Ecto neural progenitor cell (in vitro differentiated cells): Measurements from ENCODE around the gene RIC3.
"Not testable (repeated sequence)": the region's sequence is repeated elsewhere in the genome, so short reads cannot be mapped to it uniquely, and the experiment has no call there.

Experiments
- DNase-seq: peaks from one replicate; pipeline ENCODE4 v3.0.0-alpha.2; 2018; ENCODE audit warnings: low spot score

The RIC3 gene

DNA sequence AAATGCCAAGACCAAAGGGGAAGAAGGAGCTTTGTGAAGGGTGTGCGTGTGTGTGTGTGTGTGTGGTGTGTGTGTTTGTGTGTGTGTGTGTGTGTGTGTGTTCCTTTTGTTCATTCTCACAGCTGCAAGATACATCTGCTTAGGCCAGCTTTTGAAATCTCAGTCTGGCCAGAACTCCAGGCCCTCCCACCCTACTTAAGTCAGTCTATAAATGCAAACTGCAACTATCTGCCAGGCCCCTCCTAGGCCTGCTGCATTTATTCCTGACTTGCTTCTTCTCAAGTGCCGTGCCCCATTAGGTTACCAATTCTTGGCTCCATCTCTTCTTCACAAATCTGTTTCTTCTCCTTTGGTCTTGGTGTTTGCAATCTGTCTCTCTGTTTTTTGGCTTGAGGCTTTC is 21.6 kb upstream of the RIC3 start:
- no peak for DNase-seq

DNA sequence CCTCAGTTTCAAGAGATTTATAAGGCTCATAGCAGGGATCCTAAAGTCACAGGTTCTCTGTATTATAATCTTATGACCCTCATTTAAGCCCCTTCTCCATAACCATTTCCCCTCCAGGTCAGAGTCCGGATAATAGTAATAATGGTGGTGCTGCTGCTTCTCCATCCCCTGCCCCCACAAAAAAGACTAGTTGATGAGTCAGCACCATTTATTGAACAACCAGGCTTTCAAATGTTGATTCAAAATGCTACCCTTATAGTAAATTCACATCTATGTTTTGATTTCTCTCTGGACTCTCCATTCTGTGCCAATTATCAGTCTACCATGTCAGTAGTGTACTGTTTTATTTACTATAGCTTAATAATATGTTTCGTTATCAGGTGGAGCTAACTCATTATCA is 17.6 kb upstream of the RIC3 start:
- no peak for DNase-seq

DNA sequence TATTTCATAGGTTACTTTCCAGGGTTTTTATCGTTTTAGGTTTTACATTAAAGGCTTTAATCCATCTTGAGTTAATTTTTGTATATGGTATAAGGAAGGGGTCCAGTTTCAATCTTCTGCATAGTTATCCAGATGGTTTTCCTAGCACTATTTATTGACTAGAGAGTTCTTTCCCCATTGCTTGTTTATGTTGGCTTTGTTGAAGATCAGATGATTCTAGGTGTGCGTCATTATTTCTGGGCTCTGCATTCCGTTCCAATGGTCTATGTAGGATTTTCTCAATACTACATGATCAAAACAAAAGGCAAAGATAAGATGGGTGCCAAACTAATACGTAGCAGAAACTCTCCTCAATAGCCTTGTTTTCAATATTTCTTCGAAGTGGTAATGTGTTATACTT is 14.3 kb upstream of the RIC3 start:
- DNase-seq, result no peak

DNA sequence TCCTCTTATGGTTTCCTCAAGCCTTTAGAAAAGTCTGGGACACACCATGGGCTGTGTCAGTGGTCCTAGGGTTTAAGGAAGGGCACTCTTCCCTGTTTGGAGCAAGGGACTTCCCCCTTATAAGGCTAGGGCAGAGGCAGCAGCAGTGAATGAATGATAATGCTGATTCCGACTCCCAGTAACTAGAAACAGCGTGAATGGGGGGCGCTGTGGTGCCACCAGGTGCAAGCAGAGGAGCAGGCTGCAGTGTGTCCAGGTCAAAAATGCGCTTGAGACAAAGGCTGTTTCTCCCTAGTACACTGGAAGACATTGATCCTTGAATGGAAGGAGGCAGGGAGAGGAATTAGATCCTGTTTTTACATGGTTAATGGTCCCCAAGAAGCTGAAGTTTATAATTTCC is 11.6 kb upstream of the RIC3 start:
- no peak for DNase-seq

DNA sequence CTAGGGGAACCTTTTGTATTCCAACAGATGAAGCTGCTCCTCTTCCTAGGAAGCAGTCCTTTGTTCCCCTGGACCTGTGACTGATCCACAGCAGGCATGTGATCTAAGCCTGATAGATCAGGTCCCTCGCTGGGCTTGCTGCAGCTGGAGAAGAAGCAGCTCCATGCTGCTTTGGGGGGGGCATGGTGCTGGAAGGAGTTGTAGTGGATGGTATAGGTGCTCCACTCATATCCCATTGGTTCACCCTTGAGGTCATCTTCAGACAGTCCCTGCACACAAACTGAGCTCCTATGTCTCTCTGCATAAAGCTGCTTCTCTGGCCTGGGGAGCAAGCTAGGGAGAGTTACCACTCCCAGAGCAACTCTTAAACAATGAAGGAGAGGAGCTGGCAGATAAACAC is 9.5 kb upstream of the RIC3 start:
- DNase-seq, result no peak

DNA sequence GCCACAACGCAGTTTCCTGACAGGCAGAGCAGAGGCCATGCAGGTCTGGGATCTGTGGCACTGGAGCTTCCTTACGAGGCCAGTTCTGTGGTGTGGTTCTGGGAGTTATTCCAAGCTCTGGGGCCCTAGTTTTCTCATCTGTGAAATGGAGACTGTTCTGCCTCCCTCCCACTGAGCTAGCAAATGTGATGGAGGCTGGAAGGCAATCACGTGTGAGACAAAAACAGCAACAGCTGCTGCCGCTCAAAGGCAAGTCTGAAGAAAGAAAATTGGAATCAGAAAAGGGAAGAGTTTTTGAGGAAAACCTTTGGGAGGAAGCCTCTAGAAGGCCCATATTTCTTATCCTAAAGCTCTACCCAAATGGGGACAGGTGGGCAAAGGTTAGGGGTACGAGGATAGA is 8.3 kb upstream of the RIC3 start:
- no peak for DNase-seq

DNA sequence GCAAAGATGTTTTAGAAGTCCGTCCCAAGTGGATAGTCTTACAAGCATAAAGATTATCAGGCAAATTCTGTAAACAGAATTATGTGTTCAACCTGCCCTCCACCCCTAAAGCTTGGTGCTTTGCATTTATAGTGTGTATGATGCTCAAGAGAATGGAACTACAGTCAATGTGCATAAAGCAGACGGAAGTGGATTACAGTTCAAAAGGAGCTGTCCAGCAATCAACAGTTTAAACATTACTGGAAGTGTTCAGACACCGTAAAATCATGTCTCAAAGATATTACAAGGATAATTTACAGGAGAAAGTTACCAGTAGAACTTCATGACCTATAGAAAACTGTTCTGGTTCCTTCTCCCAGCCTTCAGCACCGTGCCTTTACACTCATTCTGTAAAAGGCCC is 1.0 kb downstream of the RIC3 start:
- DNase-seq, result no peak

DNA sequence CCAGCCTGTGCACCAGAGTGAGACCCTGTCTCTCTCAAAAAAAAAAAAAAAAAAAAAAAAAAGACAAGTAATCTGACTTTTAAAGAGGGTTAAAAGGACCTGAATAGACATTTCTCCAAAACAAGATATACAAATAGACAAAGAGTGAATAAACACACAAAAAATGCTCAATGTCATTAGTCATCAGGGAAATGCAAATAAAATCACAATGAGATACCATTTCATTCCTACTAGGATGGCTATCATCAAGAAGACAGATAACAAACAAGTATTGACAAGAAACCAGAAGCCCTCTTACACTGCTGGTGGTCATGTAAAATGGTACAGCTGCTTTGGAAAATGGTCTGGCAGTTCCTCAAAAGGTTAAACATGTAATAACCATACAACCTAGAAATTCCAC is 4.1 kb downstream of the RIC3 start:
- no peak for DNase-seq

DNA sequence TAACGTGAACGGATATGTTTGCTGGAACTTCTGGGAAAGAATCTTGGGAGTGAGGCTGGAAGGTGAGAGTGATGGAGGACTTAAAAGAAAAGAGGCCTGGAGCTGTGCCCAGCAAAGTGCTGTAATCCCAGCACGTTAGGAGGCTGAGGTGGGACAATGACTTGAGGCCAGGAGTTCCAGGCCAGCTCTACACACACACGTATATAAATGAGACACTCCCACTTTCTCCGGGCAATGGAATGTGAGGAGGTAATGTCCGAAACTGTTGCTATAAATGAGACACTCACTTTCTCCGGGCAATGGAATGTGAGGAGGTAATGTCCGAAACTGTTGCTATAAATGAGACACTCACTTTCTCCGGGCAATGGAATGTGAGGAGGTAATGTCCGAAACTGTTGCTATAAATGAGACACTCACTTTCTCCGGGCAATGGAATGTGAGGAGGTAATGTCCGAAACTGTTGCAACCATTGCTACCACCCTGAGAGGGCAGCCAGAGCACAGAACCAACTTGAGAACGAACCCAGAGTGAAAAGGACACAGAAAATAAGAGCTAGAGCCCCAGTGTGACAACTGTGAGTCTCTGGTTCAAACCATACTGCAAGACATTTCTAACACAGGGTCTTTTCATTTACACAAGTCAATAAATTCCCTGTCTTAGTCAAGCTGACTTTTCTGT is 7.1 kb downstream of the RIC3 start:
- DNase-seq, result not testable (repeated sequence)

DNA sequence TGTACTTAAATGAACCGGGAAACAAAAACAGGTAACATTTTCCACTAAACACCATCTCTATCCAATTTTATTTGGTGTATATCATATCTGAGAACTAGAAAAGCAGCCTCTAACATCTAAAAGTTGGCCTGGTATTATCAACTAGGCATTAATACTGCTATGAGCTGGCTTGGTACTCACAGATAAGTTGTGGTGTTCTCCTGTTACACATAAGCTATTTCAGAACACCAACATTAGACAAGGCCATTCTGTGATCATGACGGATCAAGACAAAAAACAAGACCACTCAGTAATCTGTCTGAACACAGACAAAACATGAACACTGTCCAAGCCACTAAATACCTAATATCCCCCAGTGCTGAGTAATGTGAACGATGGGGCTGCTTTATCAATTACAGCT is 11.9 kb downstream of the RIC3 start:
- no peak for DNase-seq

DNA sequence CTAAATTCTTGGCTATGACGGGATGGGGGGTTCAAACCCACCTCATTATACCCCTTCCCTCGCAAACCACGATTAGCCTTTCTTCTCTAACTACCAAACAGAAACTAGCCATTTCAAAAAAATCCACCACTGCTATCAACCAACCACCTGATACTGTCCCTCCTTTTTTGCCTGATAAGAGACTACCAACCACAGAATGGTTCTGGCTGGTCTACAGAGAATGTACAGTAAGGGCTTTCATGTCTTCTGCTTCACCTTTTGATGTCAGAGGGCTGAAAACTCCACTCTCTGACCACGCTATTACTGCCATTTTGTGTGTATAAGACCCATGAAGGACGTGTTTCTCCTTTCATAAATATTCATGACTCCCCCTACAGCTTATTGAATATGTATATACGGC is 19.1 kb downstream of the RIC3 start:
- no peak for DNase-seq

DNA sequence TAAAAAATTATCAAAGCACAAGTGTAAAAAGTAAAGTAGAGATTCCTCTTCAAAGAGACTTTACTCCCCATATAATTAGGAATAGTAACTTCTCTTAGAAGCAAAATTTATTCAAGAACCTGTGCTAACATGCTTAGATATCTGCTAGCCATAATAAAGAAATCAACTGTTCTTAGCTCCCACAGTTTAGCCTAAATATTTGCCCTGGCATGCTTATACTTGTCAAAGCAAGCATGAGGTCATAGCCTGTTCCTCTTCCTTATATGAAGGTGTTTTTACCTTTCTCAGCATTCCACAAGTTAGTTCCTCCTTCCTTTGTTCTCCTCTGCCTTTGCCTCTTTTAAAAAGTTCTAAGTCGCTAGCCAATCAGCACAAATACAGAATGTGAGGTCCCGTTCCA is 30.3 kb downstream of the RIC3 start:
- no peak for DNase-seq

DNA sequence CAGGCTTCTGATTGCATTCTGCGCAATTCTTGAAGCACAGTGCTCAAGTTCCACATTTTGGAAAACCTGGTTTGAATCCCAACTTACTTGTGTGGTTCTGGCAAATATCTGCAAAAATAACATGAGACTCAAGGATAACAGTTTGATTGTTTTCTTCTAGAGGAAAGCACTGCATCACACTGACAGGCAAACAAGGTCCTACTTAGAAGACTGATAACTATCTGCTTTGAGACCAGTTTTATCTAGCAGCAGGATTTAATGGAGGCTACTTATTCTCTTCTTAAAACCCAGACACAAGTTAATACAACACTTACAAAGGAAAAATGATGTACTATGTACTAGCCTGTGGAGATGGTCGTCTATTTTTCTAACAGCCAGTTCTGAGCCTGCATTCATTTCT is 41.4 kb downstream of the RIC3 start:
- DNase-seq, result no peak

DNA sequence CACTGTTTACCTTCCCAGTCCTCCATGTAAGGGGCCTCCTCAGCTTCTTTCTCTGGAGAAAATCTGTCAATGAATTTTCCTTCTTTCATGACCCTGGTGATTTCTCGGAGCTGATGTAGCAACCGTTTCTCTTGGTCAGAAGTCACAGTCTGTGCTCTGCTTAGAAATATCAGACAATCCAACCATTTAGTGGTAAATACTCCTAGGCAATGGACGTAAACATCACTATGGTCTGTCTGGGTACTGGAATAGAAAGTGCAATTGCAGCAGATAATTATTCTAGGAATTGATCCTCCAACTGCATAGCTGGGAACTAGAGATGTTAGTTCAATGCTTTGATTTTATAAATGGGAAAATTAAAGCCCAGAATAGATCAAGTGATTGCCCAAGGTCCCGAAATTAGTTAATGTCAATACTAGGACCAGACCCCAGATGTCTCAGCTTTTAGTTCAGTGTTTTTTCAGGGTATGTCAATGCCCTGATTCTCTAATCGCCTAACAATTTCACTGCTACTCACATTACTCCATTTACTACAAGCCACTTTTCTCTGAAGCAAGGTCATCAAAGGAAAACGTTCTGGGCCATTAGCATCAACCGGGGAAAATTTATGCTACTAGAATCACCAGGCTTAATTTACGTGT is 42.1 kb downstream of the RIC3 start:
- no peak for DNase-seq

DNA sequence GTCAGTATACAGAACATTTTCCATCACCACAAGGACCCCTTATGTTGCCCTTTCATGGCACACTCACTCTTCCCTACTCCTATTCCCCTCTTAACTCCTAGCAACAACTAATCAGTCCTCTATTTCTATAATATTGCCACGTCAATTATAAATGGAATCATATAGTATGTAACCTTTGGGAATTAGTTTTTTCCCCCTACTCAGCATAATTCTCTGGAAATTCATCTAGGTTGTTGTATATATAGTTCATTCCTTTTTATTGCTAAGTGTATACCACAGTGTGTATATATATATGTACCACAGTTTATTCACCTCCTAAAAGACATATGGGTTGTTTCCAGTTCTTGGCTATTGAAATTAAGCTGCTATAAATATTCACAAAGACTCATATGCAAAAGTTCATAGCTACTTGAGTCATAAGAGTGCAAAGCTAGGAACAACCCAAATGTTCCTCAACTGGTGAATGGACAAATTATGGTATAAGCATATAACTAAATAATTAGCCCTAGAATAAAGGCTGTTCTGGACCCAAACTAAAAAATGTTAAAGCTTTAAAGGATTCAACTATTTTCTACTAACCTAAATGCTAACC is 46.6 kb downstream of the RIC3 start:
- DNase-seq, result no peak

DNA sequence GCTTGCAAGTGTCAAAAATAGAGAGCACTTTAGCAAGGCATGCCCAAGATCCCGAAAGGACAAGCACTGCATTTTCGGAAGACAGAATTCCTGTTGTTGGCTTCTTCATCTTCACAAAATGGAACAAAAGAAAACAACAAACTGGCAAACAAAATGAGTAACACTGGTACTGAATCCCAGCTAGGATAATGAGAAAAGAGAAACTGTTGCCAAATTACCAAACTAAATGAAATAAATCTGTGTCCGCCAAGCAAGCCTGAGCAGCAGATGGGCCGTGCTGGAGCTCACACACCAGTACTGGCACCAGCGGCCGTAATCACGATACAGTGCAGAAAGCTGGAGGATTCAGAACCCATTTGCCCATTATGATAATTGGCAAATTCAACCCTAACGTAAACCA is 57.2 kb downstream of the RIC3 start:
- no peak for DNase-seq

DNA sequence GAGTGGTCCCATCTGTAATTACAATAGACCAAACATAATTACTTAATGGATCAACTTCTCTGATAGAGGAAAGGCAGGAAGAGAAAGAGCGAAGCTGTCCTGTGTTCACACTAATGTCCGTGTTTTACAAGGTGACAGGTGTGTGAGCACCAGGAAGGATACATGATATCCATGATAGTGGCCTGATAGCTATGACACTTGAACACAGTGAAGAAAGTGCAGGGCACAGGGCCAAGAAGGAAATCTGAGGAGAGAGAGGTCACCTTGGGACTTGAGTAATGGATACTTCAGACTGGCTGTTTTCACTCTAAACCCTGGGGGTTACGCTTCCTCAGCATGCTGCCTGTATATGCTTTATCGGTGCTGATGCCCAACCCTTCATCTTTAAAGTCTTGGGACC is 58.4 kb downstream of the RIC3 start:
- DNase-seq, result no peak

DNA sequence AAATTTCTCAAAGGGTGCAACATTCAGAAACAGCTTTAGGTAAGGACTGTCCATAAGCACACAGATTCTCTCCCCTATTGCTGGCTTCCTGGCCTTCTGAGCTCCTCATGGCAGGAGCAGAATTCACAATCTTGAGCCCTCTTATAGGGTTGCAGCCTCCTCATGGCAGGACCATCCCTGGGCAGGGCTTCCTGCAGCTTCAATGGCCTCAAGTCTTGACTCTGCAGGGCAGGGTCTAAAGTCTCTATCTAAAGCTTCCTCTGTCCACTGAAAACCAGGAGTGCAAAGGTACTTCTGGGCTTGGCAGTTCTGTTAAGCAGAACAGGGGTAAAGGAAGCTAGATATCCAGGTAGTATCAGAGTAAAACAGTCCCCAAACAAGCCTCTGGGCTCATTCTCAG is 59.1 kb downstream of the RIC3 start:
- DNase-seq, result no peak

DNA sequence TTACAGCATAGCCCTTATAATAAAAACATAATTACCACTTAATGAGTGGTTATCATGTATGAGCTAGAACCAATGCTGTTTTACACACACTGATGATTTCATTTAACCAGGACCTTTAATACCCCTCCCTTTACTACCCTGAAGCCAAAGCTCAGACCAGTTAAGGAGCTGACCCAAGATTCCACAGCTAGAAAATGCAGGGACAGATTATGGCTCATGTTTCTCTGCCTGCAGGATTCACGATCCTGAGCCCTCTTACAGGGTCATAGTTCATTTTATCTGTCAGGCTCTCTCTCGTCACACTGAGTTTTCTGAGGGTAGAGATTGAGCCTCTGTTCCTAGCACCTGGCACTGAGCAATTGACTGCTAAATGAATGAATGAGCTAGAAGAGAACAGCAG is 60.4 kb downstream of the RIC3 start:
- no peak for DNase-seq

DNA sequence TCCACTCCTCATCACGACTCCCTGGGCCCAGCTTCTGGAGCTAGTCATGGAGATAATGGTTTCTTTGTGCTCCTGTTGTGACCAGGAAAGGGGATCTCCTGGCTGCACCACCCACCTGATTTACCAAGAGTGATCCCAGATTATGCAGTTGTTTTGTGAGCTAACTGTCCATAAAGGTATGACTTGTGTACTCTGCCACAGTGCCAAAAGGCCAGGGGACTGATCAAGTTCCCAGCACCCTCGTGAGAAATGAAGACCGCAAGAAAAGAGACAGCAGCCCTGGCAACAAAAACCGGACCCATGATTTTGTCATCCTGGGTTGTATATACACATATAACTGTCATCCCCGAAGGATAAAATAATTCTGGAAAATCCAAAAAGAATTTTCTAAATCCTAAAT is 61.2 kb downstream of the RIC3 start:
- DNase-seq, result no peak

DNA sequence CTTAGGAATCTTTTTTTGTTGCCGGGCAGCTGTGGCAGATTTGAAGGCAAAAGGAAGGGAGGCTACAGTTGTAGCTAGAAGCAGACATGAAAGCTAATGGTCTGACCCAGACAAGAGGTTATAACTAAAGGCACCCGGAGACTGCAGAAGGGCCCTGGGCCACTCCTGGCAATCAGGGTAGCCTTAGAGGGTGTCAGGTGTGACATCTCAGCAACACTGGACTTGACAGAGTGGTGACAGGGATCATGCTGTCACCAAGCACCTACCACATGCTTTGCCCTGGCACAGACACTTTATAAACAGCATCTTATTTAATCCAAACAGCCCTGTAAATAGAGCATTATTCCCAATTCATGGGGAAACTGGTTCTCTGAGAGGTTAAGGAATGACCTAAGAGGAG is 62.1 kb downstream of the RIC3 start:
- no peak for DNase-seq

DNA sequence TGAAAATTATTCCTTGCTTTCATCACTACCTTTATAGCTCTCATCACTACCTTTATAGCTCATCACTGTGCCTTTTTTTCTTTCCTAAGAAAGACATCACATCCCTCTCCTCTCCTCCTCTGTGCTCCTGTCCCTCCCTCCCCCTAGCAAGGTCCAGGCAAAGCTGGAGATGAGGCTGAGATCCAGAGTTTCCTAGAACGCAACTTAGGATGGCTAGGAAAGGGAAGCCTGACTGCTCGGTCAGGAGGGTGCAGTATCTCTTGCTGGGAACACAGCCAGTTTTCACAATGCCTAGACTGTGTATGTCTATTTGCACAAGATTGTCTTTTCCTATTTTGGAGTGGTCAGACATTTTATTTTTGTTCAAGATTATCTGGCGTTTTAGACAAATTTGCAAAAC is 63.2 kb downstream of the RIC3 start:
- no peak for DNase-seq

DNA sequence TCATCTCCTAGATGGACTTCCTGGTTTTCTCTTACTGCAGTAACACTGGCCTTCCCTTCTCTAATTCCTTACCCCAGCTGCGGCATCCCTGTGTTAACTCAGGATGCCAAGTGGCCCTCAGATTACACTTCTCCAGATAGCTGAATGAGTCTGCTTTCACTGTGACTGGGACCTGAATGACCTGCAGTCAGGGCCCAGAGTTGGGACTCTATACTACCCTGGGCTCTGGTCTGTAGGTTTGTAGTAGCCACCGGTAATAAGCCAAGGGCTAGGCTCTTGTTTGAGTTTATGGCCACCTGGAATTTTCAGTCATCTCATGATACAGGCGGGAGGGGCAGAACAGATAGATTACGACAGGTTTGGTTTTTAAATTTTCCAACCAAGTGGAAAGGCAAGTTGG is 63.7 kb downstream of the RIC3 start:
- DNase-seq, result no peak

DNA sequence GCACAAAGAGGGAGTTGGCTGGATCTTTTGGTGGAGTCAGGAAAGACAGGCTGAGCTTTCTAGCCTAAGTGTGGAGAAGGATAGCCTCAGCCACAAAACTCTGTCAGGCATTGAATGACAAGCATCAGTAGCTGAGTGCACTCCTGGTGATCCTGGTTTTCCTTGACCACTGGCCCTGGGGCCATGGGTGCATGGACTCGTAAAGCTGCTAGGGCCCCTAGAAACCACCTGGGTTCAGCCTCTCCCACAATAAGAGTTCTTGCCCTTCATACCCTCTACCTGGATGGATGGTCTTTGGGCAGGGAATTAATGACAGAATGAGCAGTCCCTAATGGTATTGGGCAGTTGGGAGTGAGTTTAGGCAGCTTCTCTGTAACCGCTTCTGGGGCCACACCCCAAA is 64.9 kb downstream of the RIC3 start:
- no peak for DNase-seq
